MM.1S (cell line): ENCODE measurements around the gene ITGB6.

Experiments
- CTCF ChIP-seq: fragments of 300-600 bp; sonication (generic); IDR thresholded peaks from 2 replicates; pipeline ENCODE4 v1.5.1; 2016; ENCODE audit warnings: antibody characterized with exemption, low read length, mixed read lengths
- EZH2 ChIP-seq: fragments of 300-600 bp; sonication (generic); optimal IDR thresholded peaks from 2 replicates; pipeline ENCODE3; 2017; ENCODE audit warnings: low read depth, mild to moderate bottlenecking, antibody characterized with exemption, low read length, mixed read lengths

GRCh38 chr2:160109939-160110673 lies 90.0 kb downstream of the ITGB6 start:
- TF ChIP-seq CTCF, result peak; percentile 81
- TF ChIP-seq EZH2, result no peak
